Fibroblast of lung (primary cell): Measurements from ENCODE around the gene PAIP1. TPM values are rescaled to one million over a fixed set of nuclear protein-coding genes. Genes with fewer than 3 reads are reported as not detected.

Experiments
- DNase-seq, 2 donors: peaks; one replicate each; pipeline versions ENCODE4 v3.0.0 to v3.0.0-alpha.2; 2010; ENCODE audit warnings: low read depth in 2 of 2
- H2AFZ ChIP-seq: 2 replicates; pipeline ENCODE4 v1.5.1; 2012; ENCODE audit warnings: low read length, control low read depth, inconsistent platforms
- H3K27ac ChIP-seq: 2 replicates; pipeline ENCODE4 v1.5.1; 2011; ENCODE audit warnings: low read length, control low read depth; ENCODE audit not compliant: insufficient read depth
- H3K27me3 ChIP-seq: 2 replicates; pipeline ENCODE4 v1.5.1; 2011; ENCODE audit warnings: mild to moderate bottlenecking, low read length; ENCODE audit not compliant: control insufficient read depth, insufficient read depth
- H3K36me3 ChIP-seq: 2 replicates; pipeline ENCODE4 v1.5.1; 2011; ENCODE audit warnings: low read length; ENCODE audit not compliant: control insufficient read depth, insufficient read depth
- H3K4me1 ChIP-seq: 2 replicates; pipeline ENCODE4 v1.5.1; 2011; ENCODE audit warnings: low read length; ENCODE audit not compliant: control insufficient read depth, insufficient read depth; ENCODE audit errors: extremely low read depth
- H3K4me2 ChIP-seq: 2 replicates; pipeline ENCODE4 v1.5.1; 2011; ENCODE audit warnings: low read length, control low read depth; ENCODE audit not compliant: insufficient read depth; ENCODE audit errors: extremely low read depth
- H3K4me3 ChIP-seq, 4 experiments: fragments of 200-600 bp in 1 of 4; sonication (generic) in 1 of 4; replicated peaks in 1 of 4; 2 replicates each; pipeline ENCODE4 v1.5.1; 2011 to 2016; ENCODE audit warnings: low read length in 4 of 4, low read depth in 3 of 4, mild to moderate bottlenecking in 3 of 4, control low read depth in 2 of 4, inconsistent platforms in 1 of 4, mixed read lengths in 1 of 4; ENCODE audit not compliant: insufficient read depth in 1 of 4; ENCODE audit errors: control extremely low read depth in 1 of 4
- H3K79me2 ChIP-seq: 2 replicates; pipeline ENCODE4 v1.5.1; 2012; ENCODE audit warnings: mild to moderate bottlenecking, low read length, inconsistent platforms; ENCODE audit not compliant: control insufficient read depth, insufficient read depth
- H3K9ac ChIP-seq: 2 replicates; pipeline ENCODE4 v1.5.1; 2011; ENCODE audit warnings: mild to moderate bottlenecking, low read length, control low read depth; ENCODE audit not compliant: insufficient read depth
- H3K9me3 ChIP-seq: 2 replicates; pipeline ENCODE4 v1.5.1; 2012; ENCODE audit warnings: low read depth, low read length; ENCODE audit not compliant: control insufficient read depth, insufficient read depth
- H4K20me1 ChIP-seq: 2 replicates; pipeline ENCODE4 v1.5.1; 2011; ENCODE audit warnings: low read length; ENCODE audit not compliant: control insufficient read depth, insufficient read depth; ENCODE audit errors: extremely low read depth
- CTCF ChIP-seq, 2 donors: IDR thresholded peaks in 1 of 2; conservative IDR thresholded peaks in 1 of 2; 1 replicate in 1 of 2; 2 replicates in 1 of 2; pipeline ENCODE4 v1.5.1; 2011 to 2012; ENCODE audit warnings: low read length in 2 of 2, control low read depth in 1 of 2, inconsistent platforms in 1 of 2, low read depth in 1 of 2, mild to moderate bottlenecking in 1 of 2
- EZH2 ChIP-seq: IDR thresholded peaks from 2 replicates; pipeline ENCODE4 v1.5.1; 2012; ENCODE audit warnings: low read length, control low read depth, mild to moderate bottlenecking; ENCODE audit errors: missing control alignments
- polyA plus RNA-seq, 2 donors: library from polyadenylated mRNA; depleted of rRNA in 1 of 2; stranded (reverse) in 1 of 2; unstranded in 1 of 2; fragments of >200 nt; gene quantifications; 2 replicates each; pipeline ENCODE4 v1.2.1, GENCODE V29; 2011 to 2012; ENCODE audit warnings: missing spikeins in 1 of 2
- total RNA-seq: library from RNA; depleted of rRNA; stranded (reverse); fragments of >200 nt; gene quantifications from 2 replicates; pipeline ENCODE4 v1.2.1, GENCODE V29; 2014

The PAIP1 gene
- total and polyA plus RNA-seq, 2 donors (not counting 1 experiment from before 2014, with no cell fraction given) = 85.4 to 120 TPM

GRCh38 chr5:43569236-43569746, 12.4 kb upstream of the PAIP1 start:
- no peaks in the 10 kb centered on the region for H3K79me2 ChIP-seq
- H3K36me3 ChIP-seq = no peaks in the 10 kb centered on the region
- H3K27ac ChIP-seq = no peak overlapping the region
- TF ChIP-seq CTCF (conservative IDR thresholded peaks at IDR 0.05 in 1 of 2, IDR thresholded peaks at IDR 0.05 in 1 of 2; ENCODE audit: low read depth in 1 of 2, low read length in 2 of 2) = no peak
- TF ChIP-seq EZH2 = no peak
- no peak for DNase-seq
- no peak overlapping the region for H2AFZ ChIP-seq
- no peak overlapping the region for H3K4me3 ChIP-seq
- H4K20me1 ChIP-seq = no peaks in the 10 kb centered on the region
- H3K4me1 ChIP-seq = no peaks in the 10 kb centered on the region
- H3K9me3 ChIP-seq = no peaks in the 10 kb centered on the region
- no peak overlapping the region for H3K9ac ChIP-seq
- H3K27me3 ChIP-seq = no peaks in the 10 kb centered on the region
- no peak overlapping the region for H3K4me2 ChIP-seq

GRCh38 chr5:43567967-43568366, 11.1 kb upstream of the PAIP1 start:
- DNase-seq = no peak
- Histone ChIP-seq H3K79me2 (no peaks in the 10 kb centered on the region), H3K9ac (no peak overlapping the region), H3K27ac (no peak overlapping the region), H4K20me1 (no peaks in the 10 kb centered on the region), H3K4me2 (no peak overlapping the region), H2AFZ (no peak overlapping the region), H3K4me3 (no peak overlapping the region), H3K27me3 (no peaks in the 10 kb centered on the region), H3K9me3 (no peaks in the 10 kb centered on the region), H3K36me3 (no peaks in the 10 kb centered on the region), H3K4me1 (no peaks in the 10 kb centered on the region)
- TF ChIP-seq EZH2 = no peak
- no peak for TF ChIP-seq CTCF (conservative IDR thresholded peaks at IDR 0.05 in 1 of 2, IDR thresholded peaks at IDR 0.05 in 1 of 2; ENCODE audit: low read depth in 1 of 2, low read length in 2 of 2)

- peaks cover 3% of the 10 kb centered on the region for H3K4me1 ChIP-seq
- no peak overlapping the region for H3K4me2 ChIP-seq
- H3K27ac ChIP-seq = no peak overlapping the region
- no peaks in the 10 kb centered on the region for H3K27me3 ChIP-seq
- H3K79me2 ChIP-seq = no peaks in the 10 kb centered on the region
- TF ChIP-seq CTCF (conservative IDR thresholded peaks at IDR 0.05 in 1 of 2, IDR thresholded peaks at IDR 0.05 in 1 of 2; ENCODE audit: low read depth in 1 of 2, low read length in 2 of 2) (no peak), EZH2 (no peak)
- no peaks in the 10 kb centered on the region for H4K20me1 ChIP-seq
- DNase-seq = no peak
- H3K9ac ChIP-seq = no peak overlapping the region
- no peak overlapping the region for H3K4me3 ChIP-seq
- no peaks in the 10 kb centered on the region for H3K36me3 ChIP-seq
- H3K9me3 ChIP-seq = no peaks in the 10 kb centered on the region
- no peak overlapping the region for H2AFZ ChIP-seq
Observed at GRCh38 chr5:43565043-43565442, 8.2 kb upstream of the PAIP1 start.
